AG04449 (cell line): ENCODE results near the gene SIL1.

ENCODE experiments used
- CTCF ChIA-PET: fragments of 350-600 bp; formaldehyde crosslinking; extraction: SDS; loops from one replicate; lab custom pipeline; 2021; ENCODE audit warnings: antibody characterized with exemption; lab: Yijun Ruan, JAX
- POLR2A ChIA-PET: fragments of 400-600, 350-600 bp; formaldehyde crosslinking; extraction: SDS; loops from one replicate; lab custom pipeline; 2020; ENCODE audit warnings: antibody characterized with exemption, inconsistent platforms; lab: Yijun Ruan, JAX
- DNase-seq: peaks from one replicate; pipeline ENCODE4 v3.0.0-alpha.2; 2010; ENCODE audit warnings: low read depth, low spot score
- H3K4me3 ChIP-seq: 2 replicates; pipeline ENCODE4 v1.5.1; 2011; ENCODE audit warnings: low read depth, mild to moderate bottlenecking, control low read depth, low read length
- CTCF ChIP-seq: IDR thresholded peaks from one replicate; pipeline ENCODE4 v1.5.1; 2011; ENCODE audit warnings: mild to moderate bottlenecking, moderate library complexity, low read length, control low read depth, inconsistent platforms; ENCODE audit not compliant: insufficient read depth; ENCODE audit errors: missing control alignments

SIL1 gene

GRCh38 chr5:139215107-139215975 is 17.2 kb upstream of the SIL1 start:
- ChIA-PET CTCF (interaction anchor here (1.3 kb wide), 1 partner anchor 47 kb away, joined by 5 read pairs; no protein-coding TSS in a partner anchor), POLR2A (no interaction called here)
- H3K4me3 ChIP-seq: no peak overlapping the region
- DNase-seq: no peak
- TF ChIP-seq CTCF: no peak

GRCh38 chr5:139214646-139215045 is 16.5 kb upstream of the SIL1 start:
- CTCF ChIA-PET: interaction anchor here (1.3 kb wide), 1 partner anchor 48 kb away, joined by 5 read pairs; no protein-coding TSS in a partner anchor
- TF ChIP-seq CTCF: no peak
- POLR2A ChIA-PET: no interaction called here

GRCh38 chr5:139212906-139213305 is 14.7 kb upstream of the SIL1 start:
- ChIA-PET POLR2A (no interaction called here), CTCF (no interaction called here)
- no peak for DNase-seq
- no peak overlapping the region for H3K4me3 ChIP-seq
- no peak for TF ChIP-seq CTCF

More at GRCh38 chr5:139214646-139215045, 16.5 kb upstream of the SIL1 start:
- no peak for DNase-seq
- H3K4me3 ChIP-seq: no peak overlapping the region

- no peak for TF ChIP-seq CTCF
Measured at GRCh38 chr5:139212486-139212885, 14.3 kb upstream of the SIL1 start.

GRCh38 chr5:139210585-139210984 is 12.4 kb upstream of the SIL1 start:
- no peak overlapping the region for H3K4me3 ChIP-seq

More at GRCh38 chr5:139212486-139212885, 14.3 kb upstream of the SIL1 start:
- no peak for DNase-seq
- H3K4me3 ChIP-seq: no peak overlapping the region
- ChIA-PET POLR2A (no interaction called here), CTCF (no interaction called here)

More at GRCh38 chr5:139210585-139210984, 12.4 kb upstream of the SIL1 start:
- no peak for TF ChIP-seq CTCF
- CTCF ChIA-PET: no interaction called here
- no peak for DNase-seq
- POLR2A ChIA-PET: no interaction called here
